GM21723 (cell line): ENCODE measurements around the gene MUL1.

Experiments
- ATAC-seq: cut with Tn5 transposase; IDR thresholded peaks from one replicate; pipeline ENCODE4 v1.9.1; 2021; ENCODE audit warnings: mild to moderate bottlenecking, moderate library complexity; ENCODE audit not compliant: unreplicated experiment

Gene MUL1

DNA sequence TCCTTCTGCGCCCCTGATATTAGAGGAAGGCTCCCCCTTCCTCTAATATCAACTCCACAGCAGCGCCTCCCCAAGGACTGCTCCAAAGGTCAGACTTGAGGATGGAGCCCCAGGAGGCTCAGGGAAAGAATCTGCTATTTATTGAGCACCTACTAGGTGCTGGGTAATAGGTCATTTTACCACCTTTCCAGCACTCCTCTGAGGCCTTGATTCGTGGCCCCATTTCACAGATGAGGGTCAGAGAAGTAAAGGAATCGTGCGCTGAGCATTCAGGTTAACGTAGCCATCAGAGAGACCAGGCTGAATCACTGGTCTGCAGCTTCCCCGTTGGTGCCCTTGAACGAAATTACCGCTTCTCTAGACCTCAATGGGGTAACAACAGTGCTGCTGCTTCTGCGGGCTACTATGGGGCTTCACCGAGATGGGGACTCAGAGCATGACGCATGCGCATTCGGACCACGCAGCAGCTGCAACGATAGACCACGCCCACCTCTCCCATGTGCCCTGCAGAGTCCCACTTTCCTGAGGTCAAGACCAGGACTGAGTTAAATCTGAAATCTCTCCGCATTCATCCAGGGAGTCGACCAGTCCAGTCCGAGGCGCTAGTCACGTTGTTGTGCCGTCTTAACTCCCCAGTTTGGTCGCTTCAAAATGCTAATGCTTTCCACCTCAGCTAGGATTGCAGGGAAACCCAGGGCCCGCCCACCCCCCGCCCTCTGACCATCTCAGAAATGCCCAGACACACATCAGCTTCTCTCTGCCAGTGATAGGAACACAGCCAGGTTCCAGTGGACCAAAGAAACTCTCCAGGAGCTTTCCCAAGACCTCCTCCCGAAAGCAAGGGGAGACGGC, 34.9 kb downstream of the MUL1 start:
- no peak for ATAC-seq

- no peak for ATAC-seq
Observed at GRCh38 chr1:20472121-20472520, 35.8 kb downstream of the MUL1 start.

- ATAC-seq: no peak
Observed at GRCh38 chr1:20470194-20470593, 37.8 kb downstream of the MUL1 start.

GRCh38 chr1:20469406-20470076, 38.4 kb downstream of the MUL1 start:
- no peak for ATAC-seq

GRCh38 chr1:20466273-20466672, 41.7 kb downstream of the MUL1 start:
- ATAC-seq: no peak

DNA sequence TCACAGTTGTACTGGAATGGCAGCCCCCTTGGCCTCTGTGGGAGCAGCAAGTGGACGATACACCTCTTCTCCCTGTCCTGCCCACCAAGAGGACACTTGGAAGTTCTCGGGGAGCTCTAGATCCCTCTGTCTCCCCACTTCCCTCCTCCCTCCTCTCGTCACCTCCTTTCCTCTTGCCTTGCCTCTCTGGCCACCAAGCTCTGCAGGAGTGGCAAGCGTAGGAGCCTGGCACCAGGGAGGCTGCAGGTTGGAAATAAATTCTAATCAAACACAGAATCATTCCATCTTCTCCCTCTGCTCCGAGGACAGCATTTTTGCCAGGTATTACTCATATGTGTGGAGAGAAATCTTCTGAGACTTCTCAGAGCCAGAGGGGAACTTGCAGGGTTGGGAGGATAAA, 42.8 kb downstream of the MUL1 start:
- no peak for ATAC-seq

DNA sequence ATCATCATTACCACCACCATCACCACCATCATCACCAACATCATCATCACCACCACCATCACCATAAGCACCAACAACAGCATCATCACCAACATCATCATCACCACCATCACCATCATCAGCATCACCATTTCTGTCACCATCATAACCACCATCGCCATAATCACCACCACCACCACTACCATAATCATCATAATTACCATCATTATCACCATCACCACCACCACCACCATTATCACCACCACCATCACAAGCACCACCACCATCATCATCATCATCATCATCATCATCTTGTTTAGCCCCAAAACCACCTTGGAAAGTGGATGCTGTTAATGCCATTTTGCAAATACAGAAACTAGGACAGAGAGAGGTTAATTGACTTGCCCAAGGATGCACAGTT, 44.4 kb downstream of the MUL1 start:
- no peak for ATAC-seq

- ATAC-seq: no peak
Observed at GRCh38 chr1:20462397-20462796, 45.6 kb downstream of the MUL1 start.

DNA sequence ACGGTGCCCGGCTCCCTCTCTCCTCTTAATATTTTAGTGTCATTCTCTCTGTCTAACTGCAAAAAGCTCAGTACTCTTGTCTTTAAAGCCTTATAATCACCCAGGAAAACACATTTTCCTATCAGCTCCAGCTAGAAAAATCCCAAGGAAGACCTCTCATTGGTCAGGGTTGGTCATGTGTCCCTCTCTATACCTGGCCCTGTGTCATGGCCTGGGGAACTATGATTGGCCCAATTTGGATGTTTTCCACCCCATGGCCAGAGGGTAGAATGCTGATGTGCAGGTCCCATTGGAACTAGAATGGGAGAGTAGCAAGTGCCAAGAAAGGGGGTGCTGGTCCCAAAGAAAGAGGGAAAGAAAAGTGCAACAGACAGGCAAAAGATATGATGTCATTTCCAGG, 49.2 kb downstream of the MUL1 start:
- ATAC-seq: no peak

DNA sequence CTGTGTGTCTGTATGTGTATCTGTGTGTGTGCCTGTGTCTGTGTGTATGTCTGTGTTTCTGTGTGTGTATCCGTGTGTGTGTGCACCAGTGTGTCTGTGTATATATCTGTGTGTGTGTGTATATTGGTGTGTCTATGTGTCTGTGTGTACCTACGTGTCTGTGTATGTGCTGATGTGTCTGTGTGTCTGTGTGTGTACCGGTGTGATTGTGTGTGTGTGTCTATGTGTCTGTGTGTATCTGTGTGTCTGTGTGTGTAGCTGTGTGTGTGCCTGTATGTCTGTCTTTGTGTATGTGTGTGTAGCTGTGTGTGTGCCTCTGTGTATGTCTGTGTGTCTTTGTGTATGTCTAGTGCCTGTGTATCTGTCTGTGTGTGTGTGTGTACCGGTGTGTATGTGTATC, 53.9 kb downstream of the MUL1 start:
- ATAC-seq: no peak

DNA sequence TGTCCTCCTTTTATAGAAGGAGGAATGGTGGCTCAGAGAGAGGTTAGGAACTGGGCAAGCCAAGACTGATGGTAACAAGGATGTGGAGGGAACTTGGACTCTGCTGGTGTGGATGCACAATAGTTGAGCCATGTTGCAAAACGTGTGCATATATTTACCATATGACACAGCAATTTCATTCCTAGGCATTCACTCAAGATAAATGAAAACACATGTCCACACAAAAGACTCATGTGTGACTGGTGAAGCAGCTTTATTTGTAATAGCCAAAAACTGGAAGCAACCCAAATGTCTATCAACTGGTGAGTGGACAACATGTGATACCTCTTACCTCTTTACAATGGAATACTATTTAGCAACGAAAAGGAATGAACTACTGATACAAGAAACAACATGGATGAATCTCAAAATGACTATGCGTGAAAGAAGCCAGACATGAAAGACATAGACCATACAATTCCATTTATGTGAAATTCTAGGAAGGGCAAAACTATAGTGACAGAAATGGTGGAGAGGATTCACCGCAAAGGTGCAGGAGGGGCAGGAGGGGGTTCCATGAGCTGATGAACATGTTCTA, 58.1 kb downstream of the MUL1 start:
- no peak for ATAC-seq
